ENCODE measurements around the gene SECISBP2.

The SECISBP2 gene

GRCh38 chr9:89386206-89386605, 67.9 kb downstream of the SECISBP2 start:
- Histone ChIP-seq H3K36me3 (peaks cover 87% of the 10 kb centered on the region), H3K27me3 (no peaks in the 10 kb centered on the region), H3K4me3 (no peak overlapping the region), H3K9me3 (no peaks in the 10 kb centered on the region), H3K4me1 (peaks cover 47% of the 10 kb centered on the region), H3K27ac (no peak overlapping the region), H3K4me2 (no peak overlapping the region), H3K9ac (no peak overlapping the region), H4K20me1 (peaks cover 78% of the 10 kb centered on the region)
- TF ChIP-seq Cebpa-rat (IDR thresholded peaks at IDR 0.05), result no peak

- H3K9ac ChIP-seq, result no peak overlapping the region; the same call in 1 of the 2 replicates
- H3K4me3 ChIP-seq, result no peak overlapping the region
- no peak overlapping the region for H3K4me2 ChIP-seq
- no peak overlapping the region for H3K27ac ChIP-seq
- H3K9me3 ChIP-seq, result no peaks in the 10 kb centered on the region
- no peak for TF ChIP-seq Cebpa-rat (IDR thresholded peaks at IDR 0.05)
- no peaks in the 10 kb centered on the region for H3K27me3 ChIP-seq
- peaks cover 78% of the 10 kb centered on the region for H4K20me1 ChIP-seq
- H3K4me1 ChIP-seq, result peaks cover 47% of the 10 kb centered on the region
- H3K36me3 ChIP-seq, result peaks cover 87% of the 10 kb centered on the region
These were observed 68.5 kb downstream of the SECISBP2 start for GRCh38 chr9:89386797-89387196.

- TF ChIP-seq Cebpa-rat (IDR thresholded peaks at IDR 0.05), result no peak
- no peaks in the 10 kb centered on the region for H3K9me3 ChIP-seq
- H3K4me1 ChIP-seq, result peaks cover 41% of the 10 kb centered on the region
- peaks cover 90% of the 10 kb centered on the region for H3K36me3 ChIP-seq
- no peak overlapping the region for H3K4me2 ChIP-seq
- H3K27ac ChIP-seq, result no peak overlapping the region
- peaks cover 75% of the 10 kb centered on the region for H4K20me1 ChIP-seq
- H3K9ac ChIP-seq, result no peak overlapping the region; the same call in 1 of the 2 replicates
- H3K27me3 ChIP-seq, result no peaks in the 10 kb centered on the region
- H3K4me3 ChIP-seq, result no peak overlapping the region
These were observed 69.0 kb downstream of the SECISBP2 start for GRCh38 chr9:89387197-89387849.

- Histone ChIP-seq H3K27ac (no peak overlapping the region), H3K36me3 (peaks cover 99% of the 10 kb centered on the region), H3K27me3 (no peaks in the 10 kb centered on the region), H3K4me3 (no peak overlapping the region), H4K20me1 (peaks cover 66% of the 10 kb centered on the region), H3K9ac (no peak overlapping the region), H3K4me1 (peaks cover 32% of the 10 kb centered on the region), H3K4me2 (no peak overlapping the region), H3K9me3 (no peaks in the 10 kb centered on the region)
- TF ChIP-seq Cebpa-rat (IDR thresholded peaks at IDR 0.05), result peak; percentile 85
These were observed 70.0 kb downstream of the SECISBP2 start for GRCh38 chr9:89388084-89388867.

- Histone ChIP-seq H3K4me3 (no peak overlapping the region), H3K36me3 (peaks cover 99% of the 10 kb centered on the region), H3K4me1 (peaks cover 26% of the 10 kb centered on the region), H3K27ac (no peak overlapping the region), H3K27me3 (no peaks in the 10 kb centered on the region), H3K9me3 (no peaks in the 10 kb centered on the region), H3K9ac (no peak overlapping the region), H4K20me1 (peaks cover 60% of the 10 kb centered on the region), H3K4me2 (no peak overlapping the region)
- TF ChIP-seq Cebpa-rat (IDR thresholded peaks at IDR 0.05), result no peak
These were observed 70.5 kb downstream of the SECISBP2 start for GRCh38 chr9:89388868-89389177.

- Histone ChIP-seq H3K4me1 (peaks cover 13% of the 10 kb centered on the region), H4K20me1 (peaks cover 56% of the 10 kb centered on the region), H3K4me2 (no peak overlapping the region), H3K36me3 (peaks cover 99% of the 10 kb centered on the region), H3K4me3 (no peak overlapping the region), H3K9me3 (no peaks in the 10 kb centered on the region), H3K9ac (no peak overlapping the region), H3K27me3 (no peaks in the 10 kb centered on the region), H3K27ac (no peak overlapping the region)
- TF ChIP-seq Cebpa-rat (IDR thresholded peaks at IDR 0.05), result no peak
These were observed 71.8 kb downstream of the SECISBP2 start for GRCh38 chr9:89390068-89390555.

GRCh38 chr9:89390578-89391116, 72.3 kb downstream of the SECISBP2 start:
- no peak overlapping the region for H3K4me3 ChIP-seq
- peaks cover 12% of the 10 kb centered on the region for H3K4me1 ChIP-seq
- no peak overlapping the region for H3K27ac ChIP-seq
- H3K9me3 ChIP-seq, result no peaks in the 10 kb centered on the region
- no peak overlapping the region for H3K4me2 ChIP-seq
- TF ChIP-seq Cebpa-rat (IDR thresholded peaks at IDR 0.05), result no peak
- peaks cover 53% of the 10 kb centered on the region for H4K20me1 ChIP-seq
- no peaks in the 10 kb centered on the region for H3K27me3 ChIP-seq
- H3K36me3 ChIP-seq, result peaks cover 99% of the 10 kb centered on the region
- H3K9ac ChIP-seq, result no peak overlapping the region

- Histone ChIP-seq H4K20me1 (peaks cover 60% of the 10 kb centered on the region), H3K36me3 (peaks cover 100% of the 10 kb centered on the region)
These were observed 73.3 kb downstream of the SECISBP2 start for GRCh38 chr9:89391585-89391984.

GRCh38 chr9:89394412-89394811, 76.1 kb downstream of the SECISBP2 start:
- no peak overlapping the region for H3K27ac ChIP-seq
- no peak overlapping the region for H3K4me2 ChIP-seq
- H3K9me3 ChIP-seq, result no peaks in the 10 kb centered on the region
- H3K36me3 ChIP-seq, result peaks cover 100% of the 10 kb centered on the region
- TF ChIP-seq Cebpa-rat (IDR thresholded peaks at IDR 0.05), result no peak
- no peak overlapping the region for H3K4me3 ChIP-seq
- peaks cover 44% of the 10 kb centered on the region for H4K20me1 ChIP-seq
- no peaks in the 10 kb centered on the region for H3K27me3 ChIP-seq
- H3K4me1 ChIP-seq, result peaks cover 20% of the 10 kb centered on the region
- H3K9ac ChIP-seq, result no peak overlapping the region

More at GRCh38 chr9:89391585-89391984, 73.3 kb downstream of the SECISBP2 start:
- H3K9me3 ChIP-seq, result no peaks in the 10 kb centered on the region
- no peak overlapping the region for H3K27ac ChIP-seq
- TF ChIP-seq Cebpa-rat (IDR thresholded peaks at IDR 0.05), result no peak
- no peak overlapping the region for H3K4me2 ChIP-seq
- no peak overlapping the region for H3K9ac ChIP-seq
- H3K4me3 ChIP-seq, result no peak overlapping the region
- no peaks in the 10 kb centered on the region for H3K27me3 ChIP-seq
- peaks cover 12% of the 10 kb centered on the region for H3K4me1 ChIP-seq
